T follicular helper cell (primary cell): Measurements from ENCODE around the gene GJA10.
"Not testable (repeated sequence)": the region's sequence is repeated elsewhere in the genome, so short reads cannot be mapped to it uniquely, and the experiment has no call there.

Experiments used
- DNase-seq: peaks from one replicate; pipeline ENCODE4 v3.0.0-alpha.2; 2020; ENCODE audit warnings: low read depth
- total RNA-seq, 2 experiments: gene quantifications; one replicate each; lab custom pipeline; 2026; lab: John Stamatoyannopoulos, UW

Gene GJA10
- total RNA-seq: 0 reads per million in 2 experiments

DNA sequence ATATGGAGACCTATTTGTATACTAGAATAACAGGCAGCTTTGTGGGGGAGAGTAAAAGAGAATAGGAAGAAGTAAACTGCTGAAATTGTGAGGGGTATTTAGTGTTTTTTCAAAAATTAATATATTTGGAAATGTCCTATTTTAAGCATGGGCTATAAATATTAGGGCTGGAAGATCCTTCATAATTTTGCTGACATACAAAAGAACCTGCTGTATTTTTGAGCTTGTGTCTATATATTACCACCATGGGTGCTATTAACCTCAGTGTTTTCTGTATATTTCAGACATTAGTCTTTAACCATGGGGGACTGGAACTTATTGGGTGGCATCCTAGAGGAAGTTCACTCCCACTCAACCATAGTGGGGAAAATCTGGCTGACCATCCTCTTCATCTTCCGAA, at the start of gene GJA10:
Gene GJA10, plus strand, starts transcription at position 301 of the 400 bp plus-strand sequence. Its CDS starts 0 bp downstream, at position 301.
- no peak for DNase-seq

DNA sequence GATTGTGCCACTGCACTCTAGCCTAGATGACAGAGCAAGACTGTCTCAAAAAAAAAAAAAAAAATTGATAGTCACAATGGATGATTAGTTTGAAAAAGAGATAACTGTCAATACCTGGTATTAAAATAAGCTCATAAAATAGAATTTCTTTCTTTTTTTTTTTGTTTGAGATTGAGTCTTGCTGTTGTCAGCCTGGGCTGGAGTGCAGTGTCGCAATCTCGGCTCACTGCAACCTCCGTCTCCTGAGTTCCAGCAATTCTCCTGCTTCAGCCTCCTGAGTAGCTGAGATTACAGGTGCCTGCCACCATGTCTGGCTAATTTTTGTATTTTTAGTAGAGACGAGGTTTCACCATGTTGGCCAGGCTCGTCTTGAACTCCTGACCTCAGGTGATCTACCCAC, 46.8 kb upstream of the GJA10 start:
- not testable (repeated sequence) for DNase-seq

DNA sequence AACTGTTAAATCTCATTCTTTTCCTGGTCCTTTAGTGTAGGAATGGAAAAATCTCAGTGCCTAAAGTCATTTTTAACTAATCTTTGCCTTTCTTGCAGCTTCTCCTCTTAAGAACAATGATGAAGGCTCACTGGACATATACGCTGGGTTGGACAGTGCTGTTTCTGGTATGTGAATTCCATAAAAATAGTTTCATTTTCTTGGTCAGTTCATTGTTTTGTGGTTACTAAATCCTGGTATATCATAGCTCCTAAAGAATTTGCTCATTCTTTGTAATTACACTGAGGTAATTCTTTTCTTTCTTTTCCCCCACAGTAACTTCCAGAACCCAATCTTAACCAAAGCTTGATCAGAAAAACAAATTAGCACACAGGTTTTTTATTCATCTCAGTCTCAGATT, 41.2 kb upstream of the GJA10 start:
- DNase-seq: no peak

DNA sequence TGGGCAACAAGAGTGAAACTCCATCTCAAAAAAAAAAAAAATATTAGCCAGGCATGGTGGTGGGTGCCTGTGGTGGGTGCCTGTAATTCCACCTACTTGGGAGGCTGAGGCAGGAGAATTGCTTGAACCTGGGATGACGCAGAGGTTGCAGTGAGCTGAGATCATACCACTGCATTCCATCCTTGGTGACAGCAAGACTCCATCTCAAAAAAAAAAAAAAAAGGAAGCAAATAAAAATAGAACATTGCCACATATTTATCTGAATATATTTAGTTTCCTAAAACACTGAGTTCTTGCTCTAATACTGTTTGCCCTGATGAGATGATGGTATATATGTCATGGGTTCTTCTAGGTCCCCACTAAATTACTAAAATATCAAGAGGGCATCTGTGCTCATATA, 36.2 kb upstream of the GJA10 start:
- no peak for DNase-seq

DNA sequence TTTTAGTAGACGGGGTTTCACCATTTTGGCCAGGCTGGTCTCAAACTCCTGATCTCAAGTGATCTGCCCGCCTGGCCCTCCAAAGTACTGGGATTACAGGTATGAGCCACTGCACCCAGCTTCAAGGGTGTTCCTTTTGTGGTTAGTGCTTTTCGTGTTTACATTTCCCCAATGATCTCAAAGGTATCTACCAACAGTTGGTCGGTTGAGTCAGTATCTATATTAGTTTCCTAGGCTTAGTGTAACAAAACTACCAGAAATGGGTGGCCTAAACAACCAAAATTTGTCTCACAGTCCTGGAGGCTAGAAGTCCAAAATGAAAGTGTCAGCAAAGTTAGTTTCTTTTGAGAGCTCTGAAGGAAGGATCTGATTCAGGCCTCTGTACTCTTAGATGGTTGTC, 34.5 kb upstream of the GJA10 start:
- DNase-seq: no peak

DNA sequence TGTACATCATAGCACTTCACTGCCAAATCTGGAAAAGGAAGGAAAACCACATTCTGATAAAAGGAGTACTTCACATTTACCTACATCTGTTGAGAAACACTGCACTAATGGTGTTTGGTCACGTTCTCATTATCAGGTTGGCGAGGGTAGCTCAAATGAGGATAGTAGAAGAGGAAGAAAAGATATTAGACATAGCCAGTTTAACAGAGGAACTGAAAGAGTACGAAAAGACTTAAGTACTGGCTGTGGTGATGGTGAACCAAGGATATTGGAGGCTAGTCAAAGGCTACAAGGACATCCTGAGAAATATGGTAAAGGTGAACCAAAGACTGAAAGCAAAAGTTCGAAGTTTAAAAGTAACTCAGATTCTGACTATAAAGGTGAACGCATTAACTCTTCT, 32.0 kb upstream of the GJA10 start:
- DNase-seq: no peak

DNA sequence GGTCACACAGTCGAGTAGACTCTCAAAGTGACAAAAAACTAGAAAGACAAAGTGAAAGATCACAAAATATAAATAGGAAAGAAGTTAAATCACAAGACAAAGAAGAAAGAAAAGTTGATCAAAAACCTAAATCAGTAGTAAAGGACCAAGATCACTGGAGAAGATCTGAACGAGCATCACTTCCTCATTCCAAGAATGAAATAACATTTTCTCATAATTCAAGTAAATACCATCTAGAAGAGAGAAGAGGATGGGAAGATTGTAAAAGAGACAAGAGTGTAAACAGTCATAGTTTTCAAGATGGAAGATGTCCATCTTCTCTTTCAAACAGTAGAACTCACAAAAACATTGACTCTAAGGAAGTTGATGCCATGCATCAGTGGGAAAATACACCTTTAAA, 31.6 kb upstream of the GJA10 start:
- no peak for DNase-seq

DNA sequence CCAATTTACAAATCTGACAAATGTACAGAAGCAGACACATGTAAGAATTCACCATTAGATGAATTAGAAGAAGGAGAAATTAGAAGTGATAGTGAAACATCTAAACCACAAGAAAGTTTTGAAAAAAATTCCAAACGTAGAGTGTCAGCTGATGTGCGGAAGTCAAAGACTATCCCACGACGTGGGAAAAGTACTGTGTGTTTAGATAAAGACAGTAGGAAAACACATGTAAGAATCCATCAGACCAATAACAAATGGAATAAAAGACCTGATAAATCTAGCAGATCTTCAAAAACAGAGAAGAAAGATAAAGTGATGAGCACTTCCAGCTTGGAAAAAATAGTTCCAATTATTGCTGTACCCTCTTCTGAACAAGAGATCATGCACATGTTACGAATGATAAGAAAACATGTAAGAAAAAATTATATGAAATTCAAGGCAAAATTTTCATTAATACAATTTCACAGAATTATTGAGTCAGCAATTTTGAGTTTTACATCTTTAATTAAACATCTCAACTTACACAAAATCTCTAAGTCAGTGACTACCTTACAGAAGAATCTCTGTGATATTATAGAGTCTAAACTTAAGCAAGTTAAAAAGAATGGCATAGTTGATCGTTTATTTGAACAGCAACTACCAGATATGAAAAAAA, 28.1 kb upstream of the GJA10 start:
- no peak for DNase-seq

DNA sequence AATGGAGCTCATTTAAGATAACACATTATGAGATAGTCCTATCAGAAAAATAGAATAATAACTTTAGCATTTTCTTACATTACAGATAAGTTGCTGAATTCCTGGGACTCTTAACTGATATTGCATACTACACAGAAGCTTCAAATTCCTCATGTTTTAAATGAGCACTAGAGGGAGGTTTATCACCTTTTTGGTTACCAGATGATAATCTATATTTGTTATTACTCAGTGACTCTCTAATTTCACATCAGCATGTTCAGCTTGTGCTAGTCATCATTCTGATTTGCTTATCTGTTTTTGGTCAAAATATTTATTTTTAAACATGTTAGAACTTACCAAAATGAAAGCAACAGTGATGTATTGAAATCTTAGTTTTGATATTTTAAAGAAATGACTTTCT, 20.5 kb upstream of the GJA10 start:
- DNase-seq: no peak

DNA sequence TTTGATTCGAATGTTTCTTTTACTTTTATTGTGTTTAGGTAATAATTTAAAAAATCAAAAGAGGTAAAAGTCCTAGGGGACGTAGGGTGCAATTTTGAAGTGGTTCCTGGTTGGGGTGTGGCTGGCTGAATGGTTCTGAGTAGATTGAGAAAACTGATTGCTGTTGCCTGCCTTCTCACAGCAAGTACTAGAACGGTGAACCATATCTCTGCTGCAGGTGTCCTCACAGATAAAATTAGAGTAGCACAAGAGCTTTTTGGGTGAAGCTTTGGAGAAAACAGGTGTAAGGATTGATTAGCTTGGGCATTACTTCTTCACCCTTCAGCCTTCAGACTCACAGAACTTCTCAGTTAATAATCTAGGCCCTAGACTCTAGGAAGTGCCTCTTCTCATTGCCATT, 19.8 kb upstream of the GJA10 start:
- no peak for DNase-seq

DNA sequence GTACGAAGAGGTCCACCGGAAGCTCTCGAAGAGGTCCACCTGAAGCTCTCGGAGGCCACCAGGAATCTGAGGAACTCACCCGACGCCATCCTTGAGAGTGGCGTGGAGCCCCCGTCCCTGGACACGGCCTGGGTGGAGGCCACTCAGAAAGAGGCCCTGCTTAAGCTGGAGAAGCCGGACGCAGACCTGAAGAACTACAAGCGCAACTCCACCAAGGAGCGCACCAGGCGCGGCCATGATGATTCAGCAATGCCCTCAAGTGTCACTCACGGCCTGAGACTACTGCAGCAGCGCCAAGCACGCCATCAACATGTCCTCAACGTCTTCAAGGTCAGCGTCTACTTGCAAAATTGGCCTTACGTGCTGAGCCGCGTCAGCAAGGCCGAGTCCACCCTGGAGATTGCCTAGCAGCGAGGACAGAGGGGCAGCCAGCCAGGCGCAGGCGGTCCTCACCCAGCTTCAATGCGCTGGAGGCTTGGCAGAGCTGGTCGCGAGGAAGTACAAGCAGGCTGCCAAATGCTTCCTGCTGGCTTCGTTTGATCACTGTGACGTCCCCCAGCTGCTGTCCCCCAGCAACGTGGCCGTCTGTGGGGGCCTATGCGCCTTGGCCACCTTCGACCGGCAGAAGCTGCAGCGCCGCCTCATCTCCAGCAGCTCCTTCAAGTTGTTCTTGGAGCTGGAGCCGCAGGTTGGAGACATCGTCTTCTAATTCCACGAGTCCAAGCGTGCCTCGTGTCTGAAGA, 7.7 kb upstream of the GJA10 start:
- DNase-seq: no peak

DNA sequence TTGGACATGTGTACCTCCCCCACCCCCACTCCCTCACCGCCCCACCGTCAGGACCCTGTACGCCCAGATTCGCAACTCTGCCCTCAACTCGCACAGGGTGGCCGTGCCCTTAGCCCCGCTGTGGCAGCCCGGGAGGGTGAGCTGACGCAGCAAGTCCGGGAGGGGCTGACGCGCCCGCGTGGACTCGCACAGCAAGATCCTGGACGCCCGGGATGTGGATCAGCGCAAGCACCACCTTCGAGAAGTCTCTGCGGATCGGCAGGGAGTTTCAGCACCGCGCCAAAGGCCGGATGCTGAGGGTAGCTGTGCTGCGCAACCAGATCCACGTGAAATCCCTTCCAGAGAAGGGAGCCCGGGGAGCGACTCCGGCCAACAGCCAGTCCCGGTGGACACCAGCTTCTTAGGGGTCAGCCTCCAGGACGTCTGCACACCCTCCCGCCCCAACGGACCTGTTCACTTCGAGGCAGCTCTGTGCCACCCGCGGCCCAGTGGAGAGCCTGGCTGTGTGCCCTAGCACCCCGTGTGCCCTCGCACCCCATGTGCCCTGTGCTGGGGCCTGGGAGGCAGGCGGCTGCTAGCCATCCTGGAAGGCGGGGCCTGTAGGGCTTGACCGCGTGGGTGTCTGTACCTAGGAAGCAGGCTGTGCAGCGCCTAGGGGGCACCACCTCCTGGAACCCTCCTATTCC, 6.7 kb upstream of the GJA10 start:
- DNase-seq: no peak

DNA sequence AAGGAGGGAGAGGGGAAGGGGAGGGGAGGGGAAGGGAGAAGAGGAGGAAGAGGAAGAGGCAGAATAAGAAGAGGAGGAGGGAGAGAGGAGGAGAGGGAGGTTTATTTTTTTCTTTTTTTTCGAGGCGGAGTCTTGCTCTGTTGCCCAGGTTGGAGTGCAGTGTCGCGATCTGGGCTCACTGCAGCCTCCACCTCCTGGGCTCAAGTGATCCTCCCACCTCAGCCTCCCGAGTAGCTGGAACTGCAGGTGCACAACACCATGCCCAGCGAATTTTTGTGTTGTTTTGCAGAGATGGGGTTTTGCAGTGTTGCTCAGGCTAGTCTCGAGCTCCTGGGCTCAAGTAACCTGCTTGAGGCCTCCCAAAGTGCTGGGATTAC, 6.1 kb upstream of the GJA10 start:
- DNase-seq: no peak

DNA sequence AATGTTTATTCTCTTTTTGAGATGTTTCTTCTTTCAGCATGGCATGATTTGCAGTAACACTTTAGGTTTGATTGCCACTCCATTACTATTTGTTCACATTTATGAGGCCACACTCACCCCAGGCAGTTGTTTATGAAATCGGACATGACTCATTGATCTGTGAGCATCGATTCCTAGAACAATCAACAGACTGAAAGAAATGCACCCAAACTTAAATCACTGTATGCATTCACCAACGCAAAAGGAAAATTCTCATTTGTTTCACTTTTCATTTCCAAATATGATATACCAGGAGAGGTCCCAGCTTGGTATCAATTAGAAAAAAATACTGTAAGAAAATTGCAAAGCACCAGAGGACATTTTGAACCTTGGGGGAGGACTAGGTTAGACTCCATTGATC, 5.4 kb upstream of the GJA10 start:
- no peak for DNase-seq

DNA sequence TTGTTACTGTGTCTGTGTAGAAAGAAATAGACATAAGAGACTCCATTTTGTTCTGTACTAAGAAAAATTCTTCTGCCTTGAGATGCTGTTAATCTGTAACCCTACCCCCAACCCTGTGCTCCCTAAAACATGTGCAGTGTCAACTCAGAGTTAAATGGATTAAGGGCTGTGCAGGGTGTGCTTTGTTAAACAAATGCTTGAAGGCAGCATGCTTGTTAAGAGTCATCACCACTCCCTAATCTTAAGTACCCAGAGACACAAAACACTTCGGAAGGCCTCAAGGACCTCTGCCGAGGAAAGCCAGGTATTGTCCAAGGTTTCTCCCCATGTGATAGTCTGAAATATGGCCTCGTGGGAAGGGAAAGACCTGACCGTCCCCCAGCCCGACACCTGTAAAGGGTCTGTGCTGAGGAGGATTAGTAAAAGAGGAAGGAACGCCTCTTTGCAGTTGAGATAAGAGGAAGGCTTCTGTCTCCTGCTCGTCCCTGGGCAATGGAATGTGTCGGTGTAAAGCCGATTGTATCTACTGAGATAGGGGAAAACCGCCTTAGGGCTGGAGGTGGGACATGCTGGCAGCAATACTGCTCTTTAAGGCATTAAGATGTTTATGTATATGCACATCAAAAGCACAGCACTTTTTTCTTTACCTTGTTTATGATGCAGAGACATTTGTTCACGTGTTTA, 3.3 kb upstream of the GJA10 start:
- not testable (repeated sequence) for DNase-seq

DNA sequence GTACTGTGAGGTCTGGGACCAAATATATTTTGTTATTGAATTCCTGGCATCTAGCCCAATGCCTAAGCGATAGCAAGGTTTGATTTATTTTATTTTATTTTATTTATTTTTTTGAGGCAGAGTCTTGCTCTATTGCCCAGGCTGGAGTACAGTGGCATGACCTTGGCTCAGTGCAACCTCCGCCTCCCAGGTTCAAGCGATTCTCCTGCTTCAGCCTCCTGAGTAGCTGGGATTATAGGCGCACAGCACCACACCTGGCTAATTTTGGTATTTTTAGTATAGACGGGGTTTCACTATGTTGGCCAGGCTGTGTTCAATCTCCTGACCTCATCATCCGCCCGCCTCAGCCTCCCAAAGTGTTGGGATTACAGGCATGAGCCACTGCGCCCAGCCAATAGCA, 1.7 kb upstream of the GJA10 start:
- DNase-seq: not testable (repeated sequence)

DNA sequence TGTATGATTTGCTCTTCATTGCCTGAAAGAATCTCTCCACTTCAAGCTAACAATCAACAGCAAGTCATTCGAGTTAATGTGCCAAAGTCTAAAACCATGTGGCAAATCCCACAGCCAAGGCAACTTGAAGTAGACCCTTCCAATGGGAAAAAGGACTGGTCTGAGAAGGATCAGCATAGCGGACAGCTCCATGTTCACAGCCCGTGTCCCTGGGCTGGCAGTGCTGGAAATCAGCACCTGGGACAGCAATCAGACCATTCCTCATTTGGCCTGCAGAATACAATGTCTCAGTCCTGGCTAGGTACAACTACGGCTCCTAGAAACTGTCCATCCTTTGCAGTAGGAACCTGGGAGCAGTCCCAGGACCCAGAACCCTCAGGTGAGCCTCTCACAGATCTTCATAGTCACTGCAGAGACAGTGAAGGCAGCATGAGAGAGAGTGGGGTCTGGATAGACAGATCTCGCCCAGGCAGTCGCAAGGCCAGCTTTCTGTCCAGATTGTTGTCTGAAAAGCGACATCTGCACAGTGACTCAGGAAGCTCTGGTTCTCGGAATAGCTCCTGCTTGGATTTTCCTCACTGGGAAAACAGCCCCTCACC, 1.1 kb downstream of the GJA10 start:
- no peak for DNase-seq

DNA sequence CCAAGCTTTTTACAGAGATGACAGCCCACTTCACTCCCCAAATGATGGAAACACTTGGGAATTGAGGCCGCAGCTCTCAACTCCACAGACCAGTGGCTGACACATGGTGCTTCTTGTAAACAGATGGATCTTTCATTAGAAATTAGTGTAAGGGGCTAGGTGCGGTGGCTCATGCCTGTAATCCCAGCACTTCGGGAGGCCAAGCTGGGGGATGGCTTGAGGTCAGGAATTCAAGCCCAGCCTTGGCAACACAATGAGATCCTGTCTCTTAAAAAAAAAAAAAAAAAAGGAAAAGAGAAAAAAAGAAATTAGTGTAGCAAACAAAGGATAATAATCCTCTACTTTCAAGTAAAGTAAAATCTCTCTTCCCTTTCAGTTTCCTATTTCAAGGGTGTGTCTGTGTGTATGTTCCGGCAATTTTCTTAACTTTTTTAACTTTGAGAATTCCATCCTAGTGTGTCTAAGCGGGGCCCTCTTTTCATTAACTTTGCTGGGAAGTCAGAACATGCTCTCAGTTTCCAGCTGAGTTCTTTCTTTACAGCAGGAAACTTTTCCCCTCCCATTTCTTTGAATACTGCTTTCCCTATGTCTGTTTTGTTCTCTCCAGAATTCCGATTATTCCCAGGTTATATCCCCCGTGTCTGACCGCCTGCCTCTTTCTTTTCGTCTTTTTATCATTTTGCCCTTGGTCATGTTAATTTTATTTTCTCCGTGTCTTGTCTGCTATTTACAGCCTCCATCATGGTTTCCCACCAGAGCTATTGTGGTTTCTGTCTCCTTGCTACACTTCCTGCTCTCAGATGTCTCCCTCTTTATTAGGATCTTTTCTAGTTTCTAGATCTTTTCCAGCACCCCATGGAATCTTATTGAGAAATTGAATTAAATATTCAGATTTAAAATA, 16.0 kb downstream of the GJA10 start:
- not testable (repeated sequence) for DNase-seq

DNA sequence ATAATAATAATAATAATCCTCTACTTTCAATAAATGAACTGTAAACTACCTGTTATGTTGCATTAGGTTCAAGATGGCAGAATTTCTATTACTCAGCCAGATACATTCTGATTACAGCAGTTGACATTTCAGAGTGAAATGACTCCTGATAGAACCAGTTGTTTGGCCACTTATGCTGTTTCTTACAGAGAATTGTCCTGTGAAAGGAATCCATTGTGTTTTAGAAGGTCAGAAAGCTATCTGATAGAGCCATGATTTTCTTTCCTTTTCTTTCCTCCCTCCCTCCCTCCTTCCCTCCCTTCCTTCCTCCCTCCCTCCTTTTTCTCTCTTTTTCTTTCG, 16.6 kb downstream of the GJA10 start:
- no peak for DNase-seq

DNA sequence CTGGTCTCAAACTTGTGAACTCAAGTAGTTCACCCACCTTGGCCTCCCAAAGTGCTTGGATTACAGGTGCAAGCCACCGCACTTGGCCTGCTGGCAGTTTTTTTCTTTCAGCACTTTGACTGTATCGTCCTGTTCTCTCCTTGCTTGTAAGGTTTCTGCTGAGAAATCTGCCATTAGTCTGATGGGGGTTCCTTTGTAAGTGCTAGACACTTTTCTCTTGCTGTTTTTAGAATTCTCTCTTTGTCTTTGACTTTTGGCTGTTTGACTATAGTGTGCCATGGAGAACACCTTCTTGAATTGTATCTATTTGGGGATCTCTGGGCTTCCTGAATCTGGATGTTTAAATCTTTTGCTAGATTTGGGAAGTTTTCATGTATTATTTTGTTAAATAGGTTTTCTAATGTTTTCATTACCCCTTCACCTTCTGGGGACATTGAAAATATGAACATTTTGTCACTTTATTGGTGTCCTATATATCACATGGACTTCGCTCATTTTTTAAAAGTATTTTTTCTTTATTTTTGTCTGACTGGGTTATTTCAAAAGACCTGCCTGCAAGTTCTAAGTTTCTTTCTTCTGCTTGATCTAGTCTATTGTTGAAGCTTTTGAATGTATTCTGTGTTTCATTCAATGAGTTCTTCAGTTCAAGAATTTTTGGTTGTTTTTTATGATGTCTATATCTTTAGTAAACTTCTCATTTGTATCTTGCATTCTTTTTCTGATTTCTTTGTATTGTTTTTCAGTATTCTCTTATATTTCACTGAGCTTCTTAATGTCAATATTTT, 22.1 kb downstream of the GJA10 start:
- no peak for DNase-seq
